Measurements from ENCODE around the gene PLCB3. TPM values are rescaled to one million over a fixed set of nuclear protein-coding genes. Genes with fewer than 3 reads are reported as not detected.

The PLCB3 gene
- total and polyA plus RNA-seq, 2 of the 13 experiments (the other 11 are each of a cell fraction or from before 2014, with no cell fraction given) = 7.5 to 13.8 TPM

GRCh38 chr11:64230171-64230984, 21.0 kb upstream of the PLCB3 start, which contains the start of gene DNAJC4 (continued):
- TF ChIP-seq SP2 (CRISPR knock-in tag; IDR thresholded peaks at IDR 0.05) = peak; percentile 55; the same call in 1 of the 2 replicates
- no peak for TF ChIP-seq RFX5 (IDR thresholded peaks at IDR 0.05; ENCODE audit: low read depth, low read length)
- peak; percentile 47; the same call in 1 of the 2 replicates for TF ChIP-seq TBX2 (CRISPR knock-in tag; IDR thresholded peaks at IDR 0.05; ENCODE audit: borderline replicate concordance)
- no peak for TF ChIP-seq ZNF205 (CRISPR knock-in tag; IDR thresholded peaks at IDR 0.05)
- peak; percentile 83; the same call in 1 of the 2 replicates for TF ChIP-seq ZNF558 (CRISPR knock-in tag; IDR thresholded peaks at IDR 0.05; ENCODE audit: borderline replicate concordance)
- TF ChIP-seq FOSL2 (CRISPR knock-in tag; IDR thresholded peaks at IDR 0.05) = peak; percentile 24; the same call in 1 of the 2 replicates
- no peak for TF ChIP-seq PLSCR1 (CRISPR knock-in tag; IDR thresholded peaks at IDR 0.05; ENCODE audit: borderline replicate concordance)
- TF ChIP-seq, protein P1, sequence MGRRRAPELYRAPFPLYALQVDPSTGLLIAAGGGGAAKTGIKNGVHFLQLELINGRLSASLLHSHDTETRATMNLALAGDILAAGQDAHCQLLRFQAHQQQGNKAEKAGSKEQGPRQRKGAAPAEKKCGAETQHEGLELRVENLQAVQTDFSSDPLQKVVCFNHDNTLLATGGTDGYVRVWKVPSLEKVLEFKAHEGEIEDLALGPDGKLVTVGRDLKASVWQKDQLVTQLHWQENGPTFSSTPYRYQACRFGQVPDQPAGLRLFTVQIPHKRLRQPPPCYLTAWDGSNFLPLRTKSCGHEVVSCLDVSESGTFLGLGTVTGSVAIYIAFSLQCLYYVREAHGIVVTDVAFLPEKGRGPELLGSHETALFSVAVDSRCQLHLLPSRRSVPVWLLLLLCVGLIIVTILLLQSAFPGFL (CRISPR knock-in tag; IDR thresholded peaks at IDR 0.05) = no peak
- TF ChIP-seq, protein P2, sequence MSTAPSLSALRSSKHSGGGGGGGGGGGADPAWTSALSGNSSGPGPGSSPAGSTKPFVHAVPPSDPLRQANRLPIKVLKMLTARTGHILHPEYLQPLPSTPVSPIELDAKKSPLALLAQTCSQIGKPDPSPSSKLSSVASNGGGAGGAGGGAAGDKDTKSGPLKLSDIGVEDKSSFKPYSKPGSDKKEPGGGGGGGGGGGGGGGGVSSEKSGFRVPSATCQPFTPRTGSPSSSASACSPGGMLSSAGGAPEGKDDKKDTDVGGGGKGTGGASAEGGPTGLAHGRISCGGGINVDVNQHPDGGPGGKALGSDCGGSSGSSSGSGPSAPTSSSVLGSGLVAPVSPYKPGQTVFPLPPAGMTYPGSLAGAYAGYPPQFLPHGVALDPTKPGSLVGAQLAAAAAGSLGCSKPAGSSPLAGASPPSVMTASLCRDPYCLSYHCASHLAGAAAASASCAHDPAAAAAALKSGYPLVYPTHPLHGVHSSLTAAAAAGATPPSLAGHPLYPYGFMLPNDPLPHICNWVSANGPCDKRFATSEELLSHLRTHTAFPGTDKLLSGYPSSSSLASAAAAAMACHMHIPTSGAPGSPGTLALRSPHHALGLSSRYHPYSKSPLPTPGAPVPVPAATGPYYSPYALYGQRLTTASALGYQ (CRISPR knock-in tag; IDR thresholded peaks at IDR 0.05) = no peak
- no peak for TF ChIP-seq ZMYM3 (CRISPR knock-in tag; IDR thresholded peaks at IDR 0.05)
- TF ChIP-seq FOXM1 (CRISPR knock-in tag; IDR thresholded peaks at IDR 0.05) = no peak
- TF ChIP-seq NKX3-1 (CRISPR knock-in tag; IDR thresholded peaks at IDR 0.05) = no peak
- peak; percentile 58; the same call in 1 of the 2 replicates for TF ChIP-seq SATB2 (CRISPR knock-in tag; IDR thresholded peaks at IDR 0.05)
- peak; percentile 95 for TF ChIP-seq AGO1 (IDR thresholded peaks at IDR 0.05; ENCODE audit: low read depth, low read length, poor library complexity, severe bottlenecking)
- TF ChIP-seq NRL (CRISPR knock-in tag; IDR thresholded peaks at IDR 0.05; ENCODE audit: borderline replicate concordance) = peak; percentile 87
- TF ChIP-seq ZNF562 (CRISPR knock-in tag; IDR thresholded peaks at IDR 0.05; ENCODE audit: borderline replicate concordance) = no peak
- peak; percentile 33; the same call in 1 of the 2 replicates for TF ChIP-seq ZNF605 (CRISPR knock-in tag; IDR thresholded peaks at IDR 0.05)
- TF ChIP-seq, protein P3, sequence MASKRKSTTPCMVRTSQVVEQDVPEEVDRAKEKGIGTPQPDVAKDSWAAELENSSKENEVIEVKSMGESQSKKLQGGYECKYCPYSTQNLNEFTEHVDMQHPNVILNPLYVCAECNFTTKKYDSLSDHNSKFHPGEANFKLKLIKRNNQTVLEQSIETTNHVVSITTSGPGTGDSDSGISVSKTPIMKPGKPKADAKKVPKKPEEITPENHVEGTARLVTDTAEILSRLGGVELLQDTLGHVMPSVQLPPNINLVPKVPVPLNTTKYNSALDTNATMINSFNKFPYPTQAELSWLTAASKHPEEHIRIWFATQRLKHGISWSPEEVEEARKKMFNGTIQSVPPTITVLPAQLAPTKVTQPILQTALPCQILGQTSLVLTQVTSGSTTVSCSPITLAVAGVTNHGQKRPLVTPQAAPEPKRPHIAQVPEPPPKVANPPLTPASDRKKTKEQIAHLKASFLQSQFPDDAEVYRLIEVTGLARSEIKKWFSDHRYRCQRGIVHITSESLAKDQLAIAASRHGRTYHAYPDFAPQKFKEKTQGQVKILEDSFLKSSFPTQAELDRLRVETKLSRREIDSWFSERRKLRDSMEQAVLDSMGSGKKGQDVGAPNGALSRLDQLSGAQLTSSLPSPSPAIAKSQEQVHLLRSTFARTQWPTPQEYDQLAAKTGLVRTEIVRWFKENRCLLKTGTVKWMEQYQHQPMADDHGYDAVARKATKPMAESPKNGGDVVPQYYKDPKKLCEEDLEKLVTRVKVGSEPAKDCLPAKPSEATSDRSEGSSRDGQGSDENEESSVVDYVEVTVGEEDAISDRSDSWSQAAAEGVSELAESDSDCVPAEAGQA (IDR thresholded peaks at IDR 0.05; ENCODE audit: low read depth) = 0 out of 2 replicates have a peak, but pooled peaks have one; percentile 15
- TF ChIP-seq, protein P3 (CRISPR knock-in tag; IDR thresholded peaks at IDR 0.05; ENCODE audit: borderline replicate concordance) = no peak
- no peak for TF ChIP-seq FOXJ3 (CRISPR knock-in tag; IDR thresholded peaks at IDR 0.05; ENCODE audit: borderline replicate concordance)
